PC-3 (cell line): ENCODE measurements around the gene FOXP1.

Source experiments
- EZH2 ChIP-seq: fragments of 300-600 bp; sonication (generic); IDR thresholded peaks from one replicate; pipeline ENCODE4 v1.6.1; 2017; ENCODE audit warnings: antibody characterized with exemption, mild to moderate bottlenecking, low read length; ENCODE audit not compliant: unreplicated experiment
- EZH2phosphoT487 ChIP-seq: fragments of 300-600 bp; sonication (generic); IDR thresholded peaks from 2 replicates; pipeline ENCODE4 v1.6.1; 2018; ENCODE audit warnings: mild to moderate bottlenecking, antibody characterized with exemption, low read length, borderline replicate concordance
- TF ChIP-seq, protein P1 (sequence below): fragments of 300-600 bp; sonication (generic); conservative IDR thresholded peaks from 2 replicates; pipeline ENCODE4 v1.5.1; 2017; ENCODE audit warnings: antibody characterized with exemption, low read depth, mild to moderate bottlenecking, low read length

GRCh38 chr3:70943886-70944285, 639.6 kb downstream of the FOXP1 start:
- TF ChIP-seq, protein P1, sequence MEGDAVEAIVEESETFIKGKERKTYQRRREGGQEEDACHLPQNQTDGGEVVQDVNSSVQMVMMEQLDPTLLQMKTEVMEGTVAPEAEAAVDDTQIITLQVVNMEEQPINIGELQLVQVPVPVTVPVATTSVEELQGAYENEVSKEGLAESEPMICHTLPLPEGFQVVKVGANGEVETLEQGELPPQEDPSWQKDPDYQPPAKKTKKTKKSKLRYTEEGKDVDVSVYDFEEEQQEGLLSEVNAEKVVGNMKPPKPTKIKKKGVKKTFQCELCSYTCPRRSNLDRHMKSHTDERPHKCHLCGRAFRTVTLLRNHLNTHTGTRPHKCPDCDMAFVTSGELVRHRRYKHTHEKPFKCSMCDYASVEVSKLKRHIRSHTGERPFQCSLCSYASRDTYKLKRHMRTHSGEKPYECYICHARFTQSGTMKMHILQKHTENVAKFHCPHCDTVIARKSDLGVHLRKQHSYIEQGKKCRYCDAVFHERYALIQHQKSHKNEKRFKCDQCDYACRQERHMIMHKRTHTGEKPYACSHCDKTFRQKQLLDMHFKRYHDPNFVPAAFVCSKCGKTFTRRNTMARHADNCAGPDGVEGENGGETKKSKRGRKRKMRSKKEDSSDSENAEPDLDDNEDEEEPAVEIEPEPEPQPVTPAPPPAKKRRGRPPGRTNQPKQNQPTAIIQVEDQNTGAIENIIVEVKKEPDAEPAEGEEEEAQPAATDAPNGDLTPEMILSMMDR = no peak
- TF ChIP-seq EZH2 (no peak), EZH2phosphoT487 (no peak)
